CD4-positive, alpha-beta memory T cell (primary cell): ENCODE results near the gene PFKFB3. TPM values are rescaled to one million over a fixed set of nuclear protein-coding genes. Genes with fewer than 3 reads are reported as not detected.
"Not testable (repeated sequence)": the region's sequence is repeated elsewhere in the genome, so short reads cannot be mapped to it uniquely, and the experiment has no call there.

ENCODE experiments used
- CTCF ChIA-PET: fragments of 350-600 bp; sonication (Branson Sonifier 250); formaldehyde crosslinking; loops from one replicate; lab custom pipeline; 2021; ENCODE audit warnings: inconsistent platforms; ENCODE audit not compliant: partially characterized antibody; lab: Charles Lee
- POLR2A ChIA-PET: fragments of 350-600 bp; sonication (Branson Sonifier 250); formaldehyde crosslinking; loops from one replicate; lab custom pipeline; 2021; ENCODE audit not compliant: partially characterized antibody; lab: Charles Lee
- DNase-seq, 5 donors: peaks; one replicate each; pipeline versions ENCODE4 v3.0.0 to v3.0.0-alpha.2; 2020 to 2022; ENCODE audit warnings: mixed read lengths in 1 of 5
- H3K27ac ChIP-seq: one replicate; pipeline ENCODE4 v1.7.0; 2013; ENCODE audit warnings: low read depth, low read length
- H3K27me3 ChIP-seq: 2 replicates; pipeline ENCODE4 v1.7.0; 2013; ENCODE audit warnings: mild to moderate bottlenecking, low read length, moderate library complexity; ENCODE audit not compliant: insufficient read depth
- H3K36me3 ChIP-seq: 2 replicates; pipeline ENCODE4 v1.7.0; 2013; ENCODE audit warnings: mild to moderate bottlenecking, low read length, moderate library complexity; ENCODE audit not compliant: insufficient read depth
- H3K4me1 ChIP-seq: 2 replicates; pipeline ENCODE4 v1.7.0; 2013; ENCODE audit warnings: mild to moderate bottlenecking, low read length, moderate library complexity; ENCODE audit not compliant: insufficient read depth
- H3K4me3 ChIP-seq, 2 donors: one replicate each; pipeline ENCODE4 v1.7.0; 2013; ENCODE audit warnings: low read length in 2 of 2, mild to moderate bottlenecking in 1 of 2
- H3K9me3 ChIP-seq, 2 donors: one replicate each; pipeline ENCODE4 v1.7.0; 2013; ENCODE audit warnings: low read length in 2 of 2, control low read depth in 1 of 2; ENCODE audit not compliant: control insufficient read depth in 1 of 2
- H3K27ac Mint-ChIP-seq, 7 donors: one replicate each; pipeline ENCODE4 v1.8.0; 2020 to 2021; ENCODE audit warnings: mixed read lengths in 7 of 7, mild to moderate bottlenecking in 6 of 7, inconsistent platforms in 3 of 7, moderate library complexity in 3 of 7
- H3K27me3 Mint-ChIP-seq, 2 donors: one replicate each; pipeline ENCODE4 v1.8.0; 2020 to 2021; ENCODE audit warnings: mixed read lengths in 2 of 2
- H3K36me3 Mint-ChIP-seq, 2 donors: one replicate each; pipeline ENCODE4 v1.8.0; 2020 to 2021; ENCODE audit warnings: mixed read lengths in 2 of 2, inconsistent platforms in 1 of 2, mild to moderate bottlenecking in 1 of 2
- H3K4me1 Mint-ChIP-seq, 4 donors: one replicate each; pipeline ENCODE4 v1.8.0; 2020 to 2021; ENCODE audit warnings: mixed read lengths in 4 of 4, mild to moderate bottlenecking in 1 of 4
- H3K4me3 Mint-ChIP-seq, 8 donors: one replicate each; pipeline ENCODE4 v1.8.0; 2020 to 2021; ENCODE audit warnings: mixed read lengths in 8 of 8, mild to moderate bottlenecking in 7 of 8, moderate library complexity in 6 of 8, inconsistent platforms in 3 of 8
- H3K9me3 Mint-ChIP-seq, 8 donors: one replicate each; pipeline ENCODE4 v1.8.0; 2020 to 2021; ENCODE audit warnings: mixed read lengths in 8 of 8, mild to moderate bottlenecking in 5 of 8, inconsistent platforms in 3 of 8, moderate library complexity in 1 of 8
- intact Hi-C: fragments of 100-400 bp; cut with micrococcal nuclease; formaldehyde crosslinking; loops from one replicate; pipeline ENCODE4 v1.15.1; 2023
- polyA plus RNA-seq, 2 donors: library from polyadenylated mRNA; unstranded; fragments of 300-500 nt; fragmentation: Illumina TruSeq; gene quantifications; one replicate each; pipeline ENCODE4 v1.2.3, GENCODE V29; 2021
- total RNA-seq, 2 experiments: library from RNA; stranded (reverse); gene quantifications; one replicate each; pipeline ENCODE4 v1.2.3, GENCODE V29; 2021

The PFKFB3 gene
- total and polyA plus RNA-seq, 4 experiments from 2014 or later, result 11.8 to 67.1 (median 35.9) TPM

DNA sequence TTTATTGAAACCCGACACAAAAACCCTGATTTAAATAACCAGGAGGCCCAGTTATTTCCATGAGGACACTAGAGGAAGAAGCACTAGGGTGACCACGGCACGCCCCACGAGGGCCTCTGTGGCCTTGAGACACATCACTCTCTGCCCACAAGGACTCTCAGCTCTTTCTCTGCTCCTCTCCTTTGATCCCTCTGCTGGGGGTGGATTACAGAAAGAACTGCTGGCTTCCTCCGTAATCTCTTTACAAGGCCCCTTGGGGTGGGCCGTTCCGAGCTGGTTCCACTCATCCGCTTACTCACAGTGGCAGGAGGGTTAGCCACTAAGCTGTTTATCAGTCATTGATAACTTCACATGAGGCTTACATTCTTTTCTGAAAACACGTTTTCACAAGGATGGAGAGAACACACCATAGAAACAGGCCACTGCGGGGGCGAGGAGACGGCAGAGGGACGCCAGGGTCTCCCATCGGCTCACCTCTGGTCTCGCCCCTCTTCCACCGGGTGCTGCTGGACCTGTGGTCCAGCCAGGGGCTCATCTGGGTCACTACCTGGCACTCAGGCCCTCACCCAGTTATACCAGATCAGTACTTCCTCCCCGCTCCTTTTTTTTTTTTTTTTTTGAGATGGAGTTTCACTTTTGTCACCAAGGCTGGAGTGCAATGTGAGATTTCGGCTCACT, 17.6 kb upstream of the PFKFB3 start:
- peaks cover 17 to 52% (median 27%) of the 10 kb centered on the region in 4 donors for H3K4me1 Mint-ChIP-seq
- Histone ChIP-seq H3K27ac (no peak overlapping the region), H3K27me3 (no peaks in the 10 kb centered on the region), H3K9me3 (no peaks in the 10 kb centered on the region), H3K36me3 (no peaks in the 10 kb centered on the region), H3K4me1 (peaks cover 8% of the 10 kb centered on the region), H3K4me3 (no peak overlapping the region)
- POLR2A ChIA-PET, result interaction anchor here (1.1 to 2.4 kb wide), 3 partner anchors 12 to 17 kb away, joined by 3 to 9 read pairs (median 3); partner anchors contain the start of gene PFKFB3
- no peak for DNase-seq
- H3K27ac Mint-ChIP-seq, result peak overlapping the region in 6 of 7 donors; percentile 55 to 93 (median 86)
- no peaks in the 10 kb centered on the region for H3K36me3 Mint-ChIP-seq
- H3K4me3 Mint-ChIP-seq, result peak overlapping the region in 7 of 8 donors; percentile 28 to 79 (median 57)
- H3K9me3 Mint-ChIP-seq, result peaks cover 0 to under 1% (median 0%) of the 10 kb centered on the region in 8 donors
- no peaks in the 10 kb centered on the region for H3K27me3 Mint-ChIP-seq
- intact Hi-C loops, result no loop called here
- CTCF ChIA-PET, result interaction anchor here (0.7 to 4.1 kb wide), 4 partner anchors 12 to 270 kb away, joined by 3 to 50 read pairs (median 4); partner anchors contain the start of gene PFKFB3

DNA sequence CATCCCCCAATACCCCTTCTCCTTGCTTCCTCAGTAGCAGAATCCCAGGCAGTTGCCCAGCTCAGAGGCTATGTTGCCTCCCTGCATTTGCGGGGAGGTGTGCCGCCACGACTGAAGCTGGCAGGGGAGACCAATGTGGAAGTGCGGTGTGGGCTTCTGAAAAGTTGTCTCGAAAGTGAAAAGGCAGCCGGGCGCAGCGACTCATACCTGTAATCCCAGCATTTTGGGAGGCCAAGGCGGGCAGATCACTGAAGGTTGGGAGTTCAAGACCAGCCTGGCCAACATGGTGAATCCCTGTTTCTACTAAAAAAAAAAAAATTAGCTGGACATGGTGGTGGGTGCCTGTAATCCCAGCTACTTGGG, 15.9 kb upstream of the PFKFB3 start:
- H3K27ac Mint-ChIP-seq, result peak overlapping the region in 5 of 7 donors; percentile 35 to 77 (median 65)
- POLR2A ChIA-PET, result interaction anchor here (1.2 to 1.4 kb wide), 2 partner anchors 12 to 15 kb away, joined by 3 to 4 read pairs; no protein-coding TSS in a partner anchor

DNA sequence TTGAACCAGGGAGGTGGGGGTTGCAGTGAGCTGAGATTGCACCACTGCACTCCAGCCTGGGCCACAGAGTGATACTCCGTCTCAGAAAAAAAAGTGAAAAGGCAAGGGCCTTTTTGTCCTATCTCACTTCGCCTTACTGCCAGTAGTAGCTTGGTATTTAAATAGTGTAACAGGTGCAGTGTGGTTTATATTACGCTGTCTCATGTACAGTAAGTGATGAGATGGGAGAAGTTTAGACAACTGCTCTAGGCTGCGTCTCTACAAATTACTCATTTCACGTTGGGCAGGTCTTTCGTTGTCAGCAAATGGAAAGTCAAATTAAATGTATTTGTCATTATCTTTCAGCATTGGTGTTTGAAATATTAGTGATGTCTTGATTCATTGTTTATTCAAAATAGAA, 15.5 kb upstream of the PFKFB3 start:
- Histone ChIP-seq H3K9me3 (no peaks in the 10 kb centered on the region), H3K36me3 (no peaks in the 10 kb centered on the region), H3K4me3 (no peak overlapping the region), H3K4me1 (peaks cover 8% of the 10 kb centered on the region), H3K27me3 (no peaks in the 10 kb centered on the region), H3K27ac (no peak overlapping the region)
- H3K4me3 Mint-ChIP-seq, result peak overlapping the region in 3 of 8 donors; percentile 17 to 61 (median 27)
- CTCF ChIA-PET, result interaction anchor here (0.9 to 2.4 kb wide), 6 partner anchors 13 to 219 kb away, joined by 3 to 9 read pairs (median 4); partner anchors contain the start of gene PFKFB3
- POLR2A ChIA-PET, result interaction anchor here (0.8 to 1.4 kb wide), 3 partner anchors 12 to 16 kb away, joined by 3 to 4 read pairs (median 3); partner anchors contain the start of gene PFKFB3
- H3K36me3 Mint-ChIP-seq, result no peaks in the 10 kb centered on the region
- H3K4me1 Mint-ChIP-seq, result peaks cover 21 to 61% (median 31%) of the 10 kb centered on the region in 4 donors
- H3K9me3 Mint-ChIP-seq, result peaks cover 0 to 2% (median 0%) of the 10 kb centered on the region in 8 donors
- intact Hi-C loops, result no loop called here
- no peaks in the 10 kb centered on the region for H3K27me3 Mint-ChIP-seq
- peak overlapping the region in 3 of 7 donors; percentile 8 to 83 (median 39) for H3K27ac Mint-ChIP-seq
- DNase-seq, result no peak

More for the DNA sequence above, 15.9 kb upstream of the PFKFB3 start:
- CTCF ChIA-PET, result interaction anchor here (0.9 to 1.9 kb wide), 4 partner anchors 14 to 220 kb away, joined by 3 to 9 read pairs (median 6); partner anchors contain the start of gene PFKFB3
- no peaks in the 10 kb centered on the region for H3K36me3 ChIP-seq
- no peak overlapping the region for H3K27ac ChIP-seq
- intact Hi-C loops, result no loop called here
- Mint-ChIP-seq H3K27me3 (no peaks in the 10 kb centered on the region), H3K4me3 (peak overlapping the region in 1 of 8 donors; percentile 61), H3K4me1 (peaks cover 19 to 61% (median 30%) of the 10 kb centered on the region in 4 donors), H3K9me3 (peaks cover 0 to 2% (median 0%) of the 10 kb centered on the region in 8 donors), H3K36me3 (no peaks in the 10 kb centered on the region)
- no peaks in the 10 kb centered on the region for H3K27me3 ChIP-seq
- no peak for DNase-seq
- H3K9me3 ChIP-seq, result no peaks in the 10 kb centered on the region
- peaks cover 8% of the 10 kb centered on the region for H3K4me1 ChIP-seq
- no peak overlapping the region for H3K4me3 ChIP-seq

DNA sequence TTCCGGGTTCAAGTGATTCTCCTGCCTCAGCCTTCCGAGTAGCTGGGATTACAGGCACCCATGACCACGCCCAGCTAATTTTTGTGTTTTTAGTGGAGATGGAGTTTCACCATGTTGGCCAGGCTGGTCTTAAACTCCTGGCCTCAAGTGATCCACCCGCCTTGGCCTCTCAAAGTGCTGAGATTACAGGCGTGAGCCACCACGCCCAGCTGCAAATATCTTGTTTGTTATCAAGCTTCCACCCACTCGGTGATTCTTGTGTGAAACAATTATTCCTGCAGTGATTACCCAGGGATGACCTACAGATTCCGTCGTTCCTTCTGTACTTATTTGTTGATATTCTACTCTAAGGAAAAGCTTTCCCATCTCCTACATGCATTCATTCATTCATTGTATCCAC, 12.7 kb upstream of the PFKFB3 start:
- peak overlapping the region in 2 of 8 donors; percentile 2 to 58 for H3K4me3 Mint-ChIP-seq
- H3K27me3 ChIP-seq, H3K27me3 Mint-ChIP-seq, H3K36me3 ChIP-seq, H3K4me3 ChIP-seq, DNase-seq, H3K9me3 Mint-ChIP-seq, H3K36me3 Mint-ChIP-seq, H3K27ac ChIP-seq, intact Hi-C loops, H3K4me1 ChIP-seq, POLR2A ChIA-PET, H3K9me3 ChIP-seq: not testable (repeated sequence)
- H3K27ac Mint-ChIP-seq, result peak overlapping the region in 3 of 7 donors; percentile 3 to 62 (median 42)
- CTCF ChIA-PET, result interaction anchor here (2.2 kb wide), 1 partner anchor 17 kb away, joined by 8 read pairs; no protein-coding TSS in a partner anchor
- H3K4me1 Mint-ChIP-seq, result peaks cover 22 to 73% (median 29%) of the 10 kb centered on the region in 4 donors

DNA sequence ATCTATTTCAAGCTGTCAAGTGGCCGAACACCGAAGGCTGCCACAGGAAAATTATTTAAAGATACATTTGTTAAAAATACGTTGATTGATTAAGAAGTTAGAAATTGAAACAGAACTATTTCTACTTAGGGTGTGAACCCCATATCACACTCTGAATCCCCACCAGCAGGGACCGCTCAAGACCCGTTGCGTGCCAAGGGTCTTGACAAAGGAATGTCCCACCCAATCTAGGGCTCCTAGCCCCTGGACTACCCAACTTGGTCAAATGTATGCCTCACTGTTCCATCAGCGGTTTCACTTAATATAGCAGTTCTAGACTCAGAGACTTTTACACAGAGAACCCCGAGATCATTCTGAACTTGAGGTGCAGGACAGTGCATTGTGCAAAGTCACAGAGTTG, 11.6 kb upstream of the PFKFB3 start:
- intact Hi-C loops, result no loop called here
- H3K36me3 Mint-ChIP-seq, result no peaks in the 10 kb centered on the region
- H3K27me3 Mint-ChIP-seq, result no peaks in the 10 kb centered on the region
- Histone ChIP-seq H3K4me3 (no peak overlapping the region), H3K27me3 (no peaks in the 10 kb centered on the region), H3K4me1 (peaks cover 8% of the 10 kb centered on the region), H3K9me3 (no peaks in the 10 kb centered on the region), H3K36me3 (no peaks in the 10 kb centered on the region), H3K27ac (no peak overlapping the region)
- DNase-seq, result no peak
- H3K4me3 Mint-ChIP-seq, result no peak overlapping the region
- ChIA-PET POLR2A (no interaction called here), CTCF (interaction anchor here (0.6 to 2.2 kb wide), 4 partner anchors 9 to 18 kb away, joined by 3 to 8 read pairs (median 6); no protein-coding TSS in a partner anchor)
- peaks cover 22 to 70% (median 24%) of the 10 kb centered on the region in 4 donors for H3K4me1 Mint-ChIP-seq
- H3K27ac Mint-ChIP-seq, result no peak overlapping the region
- H3K9me3 Mint-ChIP-seq, result peaks cover 0 to 2% (median 0%) of the 10 kb centered on the region in 8 donors

DNA sequence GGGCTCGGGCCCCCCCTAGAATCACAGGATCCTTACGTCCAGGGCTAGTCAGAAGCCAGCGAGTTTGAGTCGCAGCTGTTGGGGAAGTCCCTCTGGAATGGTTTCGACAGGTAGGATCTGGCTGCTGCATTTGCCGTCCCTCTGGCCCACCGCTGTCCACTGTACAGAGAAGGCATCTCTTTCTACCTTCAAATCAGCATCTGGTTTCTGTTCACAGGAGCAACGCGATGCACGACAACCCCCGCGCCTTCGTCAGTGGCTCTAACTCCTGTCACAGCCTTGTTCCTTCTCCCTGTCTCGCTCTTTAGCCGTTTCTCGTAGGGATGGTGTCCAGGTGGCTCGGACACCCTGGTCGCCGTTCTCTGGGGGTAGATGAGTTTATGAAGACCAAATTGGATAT, 11.2 kb upstream of the PFKFB3 start:
- Histone ChIP-seq H3K9me3 (no peaks in the 10 kb centered on the region), H3K4me3 (no peak overlapping the region), H3K27ac (no peak overlapping the region), H3K4me1 (peaks cover 8% of the 10 kb centered on the region), H3K36me3 (no peaks in the 10 kb centered on the region), H3K27me3 (no peaks in the 10 kb centered on the region)
- H3K4me3 Mint-ChIP-seq, result peak overlapping the region in 2 of 8 donors; percentile 14 to 52
- H3K9me3 Mint-ChIP-seq, result peaks cover 0 to 2% (median 0%) of the 10 kb centered on the region in 8 donors
- ChIA-PET POLR2A (no interaction called here), CTCF (interaction anchor here (0.6 to 2.1 kb wide), 2 partner anchors 17 to 18 kb away, joined by 5 to 6 read pairs; no protein-coding TSS in a partner anchor)
- peaks cover 20 to 66% (median 23%) of the 10 kb centered on the region in 4 donors for H3K4me1 Mint-ChIP-seq
- H3K27me3 Mint-ChIP-seq, result no peaks in the 10 kb centered on the region
- DNase-seq, result no peak
- no peaks in the 10 kb centered on the region for H3K36me3 Mint-ChIP-seq
- peak overlapping the region in 4 of 7 donors; percentile 30 to 82 (median 74) for H3K27ac Mint-ChIP-seq
- intact Hi-C loops, result no loop called here

DNA sequence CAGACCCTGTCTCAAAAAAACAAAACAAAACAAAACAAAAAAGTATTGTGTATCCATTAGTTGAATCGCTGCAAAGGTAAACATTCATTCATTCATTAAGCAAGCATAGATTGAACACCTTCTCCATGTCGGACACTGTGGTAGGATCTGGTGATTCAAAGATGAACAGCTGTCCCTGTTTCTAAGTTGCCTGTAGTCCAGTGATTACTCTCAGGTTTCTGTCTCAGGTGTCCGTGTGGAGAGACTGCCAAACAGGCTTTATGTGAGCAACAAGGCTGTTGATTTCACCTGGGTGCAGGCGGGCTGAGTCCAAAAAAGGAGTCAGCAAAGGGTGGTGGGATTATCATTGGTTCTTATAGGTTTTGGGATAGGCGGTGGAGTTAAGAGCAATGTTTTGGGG, 9.4 kb upstream of the PFKFB3 start:
- H3K4me3 ChIP-seq, POLR2A ChIA-PET, intact Hi-C loops, H3K27me3 ChIP-seq, H3K4me3 Mint-ChIP-seq, H3K27me3 Mint-ChIP-seq, H3K27ac ChIP-seq, H3K4me1 ChIP-seq, H3K9me3 Mint-ChIP-seq, H3K9me3 ChIP-seq, H3K36me3 ChIP-seq, DNase-seq, H3K36me3 Mint-ChIP-seq: not testable (repeated sequence)
- Mint-ChIP-seq H3K4me1 (peaks cover 4 to 50% (median 13%) of the 10 kb centered on the region in 4 donors), H3K27ac (peak overlapping the region in 2 of 7 donors; percentile 52 to 55)
- CTCF ChIA-PET, result interaction anchor here (2.1 to 5.1 kb wide), 3 partner anchors 9 to 208 kb away, joined by 6 to 15 read pairs (median 13); partner anchors contain the start of gene PFKFB3
